ENCODE data around the gene SAP30L.

- TF ChIP-seq CTCF (IDR thresholded peaks at IDR 0.05; ENCODE audit: low read length) (no peak), EZH2 (optimal IDR thresholded peaks at IDR 0.05; ENCODE audit: low read depth, low read length) (no peak)
Observed at GRCh38 chr5:154470137-154470536, 24.3 kb downstream of the SAP30L start.
